Stimulated activated CD4-positive, alpha-beta T cell treated with anti-CD3 and anti-CD28 coated beads, Interleukin-2, amount 100 ng/mL, for 48 hours (primary cell): ENCODE data around the gene ZDHHC13.

Experiments used
- DNase-seq, 2 donors: peaks; one replicate each; pipeline ENCODE4 v3.0.0-alpha.2; 2020

ZDHHC13 gene

DNA sequence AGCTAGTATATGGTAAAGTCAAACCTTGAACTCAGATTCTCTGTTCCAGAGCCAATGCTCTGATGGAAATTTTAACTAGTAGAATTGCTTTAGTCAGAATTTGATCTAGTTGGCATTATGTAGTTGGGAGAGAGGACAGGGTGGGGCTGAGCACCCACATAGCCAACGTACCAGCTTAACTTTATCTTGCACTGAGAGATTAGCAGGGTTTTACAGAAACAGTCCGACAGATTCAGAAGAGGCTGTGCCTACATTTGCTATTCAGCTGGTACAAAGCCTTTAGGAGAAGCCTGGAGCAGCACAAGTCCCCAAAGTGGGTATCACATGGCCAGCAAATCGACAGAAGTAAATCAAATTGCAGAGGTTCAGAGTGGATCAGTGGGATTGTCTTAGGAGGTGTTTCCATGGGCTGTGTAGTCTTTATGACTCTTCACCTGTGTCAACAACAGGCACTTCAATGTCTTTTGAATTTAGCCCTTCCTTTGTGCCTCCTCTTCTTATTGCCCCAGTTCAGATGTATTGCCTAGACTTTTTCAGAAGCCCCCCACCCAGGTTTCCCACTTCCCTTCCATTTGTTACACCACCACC is 92.1 kb downstream of the ZDHHC13 start:
- no peak for DNase-seq

DNA sequence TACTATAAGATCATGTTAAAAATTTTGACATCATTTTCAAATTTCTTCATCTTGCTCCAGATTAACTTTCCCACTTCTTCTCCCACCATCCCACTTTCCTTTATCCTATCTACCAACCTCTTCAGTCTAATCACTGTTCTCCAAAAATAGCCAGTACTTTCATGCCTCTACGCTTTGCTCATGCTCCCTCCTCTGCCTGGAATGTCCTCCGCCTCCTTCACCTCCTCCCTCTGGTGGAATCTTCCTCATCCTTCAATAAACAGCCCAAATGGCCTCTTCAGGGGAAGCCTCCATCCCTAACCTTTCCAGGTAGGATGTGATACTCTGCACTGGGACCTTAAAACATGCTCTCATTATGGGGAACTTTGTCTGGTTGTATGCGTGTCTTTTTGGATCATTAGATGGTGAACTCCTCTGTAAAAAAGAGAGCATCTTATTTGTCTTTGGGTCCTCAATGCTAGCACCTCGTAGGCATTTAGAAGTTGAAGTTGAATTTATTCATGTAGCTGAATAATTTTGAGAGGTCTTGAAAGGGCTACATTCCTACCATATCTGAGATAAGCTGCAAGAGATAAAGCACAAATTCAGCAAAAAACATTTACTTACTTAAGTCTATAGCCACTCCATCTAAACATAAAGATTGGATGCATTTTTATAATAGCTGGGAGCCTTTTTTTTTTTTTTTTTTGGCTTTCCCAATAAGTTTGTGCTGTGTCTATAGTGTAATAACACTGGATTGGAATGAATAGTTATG is 92.8 kb downstream of the ZDHHC13 start:
- no peak for DNase-seq

GRCh38 chr11:19216021-19216420 is 99.1 kb downstream of the ZDHHC13 start:
- no peak for DNase-seq

DNA sequence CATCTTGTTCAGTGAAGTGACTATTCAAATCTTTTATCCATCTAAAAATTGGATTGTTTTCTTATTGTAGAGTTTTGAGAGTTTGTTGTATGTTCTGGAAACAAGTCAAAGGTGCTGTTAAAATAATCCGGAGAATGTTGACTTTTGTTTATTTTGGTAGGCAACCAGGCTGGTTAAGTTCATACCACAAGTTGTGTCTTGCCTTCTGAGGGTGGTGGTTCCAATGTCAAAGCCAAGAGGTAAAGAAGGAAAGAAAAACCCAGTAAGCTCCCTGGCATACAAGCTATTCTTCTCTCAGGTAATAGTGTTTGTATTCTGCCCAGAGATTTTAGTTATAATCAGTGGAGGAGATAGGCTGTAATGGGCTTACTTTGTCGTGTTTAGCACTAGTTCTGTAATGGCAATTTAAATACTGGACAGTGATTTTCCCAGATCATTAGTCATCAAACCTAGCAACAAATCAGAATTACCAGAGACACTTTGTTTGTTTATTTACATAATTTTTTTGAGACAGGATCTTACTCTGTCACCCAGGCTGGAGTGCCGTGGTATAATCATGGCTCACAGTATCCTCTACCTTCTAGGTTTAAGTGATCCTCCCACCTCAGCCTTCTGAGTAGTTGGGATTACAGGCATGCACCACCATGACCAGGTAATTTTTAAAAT is 99.9 kb downstream of the ZDHHC13 start:
- DNase-seq = no peak

- DNase-seq = no peak
Measured at GRCh38 chr11:19218216-19218615, 101.2 kb downstream of the ZDHHC13 start.

DNA sequence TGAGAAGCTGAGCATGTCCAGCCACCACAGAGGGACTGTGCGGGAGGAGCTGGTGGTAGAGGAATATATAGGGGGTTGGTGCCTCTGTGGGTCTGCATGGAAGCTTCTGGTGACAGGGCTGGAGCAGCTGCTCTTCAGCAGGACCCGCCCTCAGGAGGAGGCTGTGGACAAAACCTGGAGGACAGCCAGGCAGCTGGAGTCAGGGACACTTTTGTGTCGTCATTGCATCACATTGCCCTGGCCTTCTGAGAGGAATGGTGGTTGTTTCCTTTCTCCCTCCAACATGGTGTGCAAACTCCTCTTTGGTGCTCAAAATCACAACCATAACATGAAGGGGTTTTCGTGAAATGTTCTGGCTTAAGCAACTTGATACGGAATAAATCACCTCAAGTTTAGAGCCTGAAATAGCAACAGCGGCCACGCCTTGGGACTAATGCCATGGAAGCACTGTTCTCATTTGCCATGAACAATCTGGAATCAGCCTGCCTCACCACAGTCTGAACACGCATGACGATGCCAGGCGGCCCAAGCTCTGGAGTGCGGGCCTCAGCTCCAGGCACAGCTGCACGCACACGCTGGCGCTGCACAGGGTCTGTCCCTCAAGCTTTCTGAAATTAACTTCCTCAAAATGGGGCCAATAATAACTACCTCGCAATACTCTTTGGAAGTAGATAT is 102.0 kb downstream of the ZDHHC13 start:
- no peak for DNase-seq

DNA sequence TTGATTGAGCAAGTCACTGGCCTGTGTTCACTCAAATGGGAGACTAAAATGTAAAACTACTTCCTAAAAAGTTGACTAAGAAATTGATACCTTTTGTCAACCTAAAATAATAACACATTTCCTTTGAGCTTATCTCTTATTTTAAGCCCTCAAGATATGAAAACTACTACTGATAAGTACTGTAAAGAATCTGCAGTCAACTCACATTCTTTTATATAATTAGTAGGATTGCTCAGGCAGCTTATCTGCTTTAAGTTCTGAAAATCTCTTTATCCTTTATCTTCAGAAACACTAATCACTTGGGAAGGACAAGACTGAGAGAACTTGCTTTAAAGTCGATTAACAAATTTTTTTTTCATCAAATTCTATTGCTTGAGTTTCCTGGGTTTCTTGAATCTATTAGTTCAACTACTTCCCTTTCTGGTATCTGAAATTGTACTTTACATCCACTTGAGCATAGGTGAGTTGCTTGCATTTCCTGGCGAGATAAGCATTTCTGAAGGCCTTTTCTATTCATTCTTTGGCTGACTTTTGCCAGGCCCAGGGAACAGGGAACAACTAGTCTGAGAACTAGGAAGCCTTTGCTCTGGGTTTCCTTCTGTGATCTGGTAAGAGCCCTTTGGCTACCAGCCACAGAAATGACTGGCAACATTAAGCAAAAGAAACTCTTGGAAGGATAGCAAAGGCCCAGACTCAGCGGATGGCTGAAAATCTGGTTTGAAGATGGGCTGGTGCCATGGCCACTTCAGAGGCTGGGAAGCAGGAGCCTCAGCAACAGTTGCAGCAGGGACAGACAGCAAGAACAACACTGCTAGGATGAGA is 104.1 kb downstream of the ZDHHC13 start:
- no peak for DNase-seq

DNA sequence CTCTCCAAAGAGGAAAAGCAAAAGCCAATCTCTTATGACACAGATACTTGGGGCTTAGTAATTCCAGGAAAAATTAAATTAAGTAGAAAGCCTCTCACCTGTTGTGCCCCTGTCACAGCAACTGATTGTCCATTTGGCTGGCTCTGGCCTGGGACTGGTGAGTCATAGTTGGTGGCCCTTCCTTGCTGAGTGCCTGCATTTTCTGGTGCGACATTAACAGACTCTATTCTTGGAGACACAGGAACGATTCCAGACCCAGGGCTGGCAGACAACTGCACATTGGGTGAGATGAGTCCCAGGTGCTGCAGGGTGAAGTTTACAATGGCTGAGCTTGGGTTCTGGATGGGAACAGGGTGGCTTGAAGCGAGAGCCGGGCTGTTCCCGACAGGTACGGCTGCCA is 108.2 kb downstream of the ZDHHC13 start:
- no peak for DNase-seq

DNA sequence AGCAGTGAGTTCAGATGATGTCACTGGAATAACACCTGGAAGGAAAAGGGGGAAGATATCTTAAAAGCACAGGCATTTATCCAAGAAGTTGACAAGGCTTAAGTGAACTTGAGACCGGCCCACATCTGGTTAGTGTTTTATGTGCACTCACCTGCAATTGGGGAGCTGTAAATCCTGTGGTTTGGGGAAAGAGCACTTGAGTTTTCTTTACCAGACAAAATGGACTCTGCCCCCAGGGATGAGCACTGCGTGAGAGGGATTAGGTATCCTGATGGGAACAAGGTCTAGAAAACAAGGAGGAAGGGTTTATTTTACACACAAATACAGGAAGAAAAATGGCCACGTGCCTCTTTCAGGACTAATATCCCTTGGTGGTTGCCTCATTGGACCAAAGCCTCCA is 108.6 kb downstream of the ZDHHC13 start:
- no peak for DNase-seq
